Activated B cell treated with CpG ODN at 0.5 μM for 24 hours (primary cell): Measurements from ENCODE around the gene GTF3C1. TPM values are rescaled to one million over a fixed set of nuclear protein-coding genes. Genes with fewer than 3 reads are reported as not detected.
A peak's percentile ranks its signal among the peaks of the same experiment; 100 is the strongest.

Experiments
- ATAC-seq: fragments of 200-7000 bp; cut with Tn5 transposase; one replicate; pipeline ENCODE4 v1.10.0; 2021; ENCODE audit warnings: low read depth, mild to moderate bottlenecking, moderate library complexity
- CTCF ChIA-PET: fragments of 350-600 bp; sonication (Branson Sonifier 250); formaldehyde crosslinking; loops from one replicate; lab custom pipeline; 2021; ENCODE audit warnings: antibody characterized with exemption; lab: Charles Lee
- POLR2A ChIA-PET: fragments of 350-600 bp; sonication (Branson Sonifier 250); formaldehyde crosslinking; loops from one replicate; lab custom pipeline; 2021; ENCODE audit warnings: antibody characterized with exemption; lab: Charles Lee
- DNase-seq: peaks from one replicate; pipeline ENCODE4 v3.0.0; 2022
- H3K27ac Mint-ChIP-seq: one replicate; pipeline ENCODE4 v1.8.0; 2020; ENCODE audit warnings: mixed read lengths
- H3K27me3 Mint-ChIP-seq: one replicate; pipeline ENCODE4 v1.8.0; 2021; ENCODE audit warnings: mixed read lengths
- H3K36me3 Mint-ChIP-seq: one replicate; pipeline ENCODE4 v1.8.0; 2021; ENCODE audit warnings: low read depth, mixed read lengths
- H3K4me1 Mint-ChIP-seq: one replicate; pipeline ENCODE4 v1.8.0; 2021; ENCODE audit warnings: mixed read lengths
- H3K4me3 Mint-ChIP-seq: one replicate; pipeline ENCODE4 v1.8.0; 2020; ENCODE audit warnings: mild to moderate bottlenecking, mixed read lengths
- H3K9me3 Mint-ChIP-seq: one replicate; pipeline ENCODE4 v1.8.0; 2020; ENCODE audit warnings: mixed read lengths
- CTCF ChIP-seq: fragments of 200-600 bp; IDR thresholded peaks from one replicate; pipeline ENCODE4 v1.8.0; 2022; ENCODE audit warnings: antibody characterized with exemption, mild to moderate bottlenecking
- intact Hi-C: fragments of 100-400 bp; cut with micrococcal nuclease; formaldehyde crosslinking; loops from one replicate; pipeline ENCODE4 v1.15.1; 2024
- total RNA-seq: library from RNA; stranded (reverse); gene quantifications from 2 replicates; pipeline ENCODE4 v1.2.3, GENCODE V29; 2022

GTF3C1 gene
- total RNA-seq, 1 donor from 2014 or later: 52.3 TPM

DNA sequence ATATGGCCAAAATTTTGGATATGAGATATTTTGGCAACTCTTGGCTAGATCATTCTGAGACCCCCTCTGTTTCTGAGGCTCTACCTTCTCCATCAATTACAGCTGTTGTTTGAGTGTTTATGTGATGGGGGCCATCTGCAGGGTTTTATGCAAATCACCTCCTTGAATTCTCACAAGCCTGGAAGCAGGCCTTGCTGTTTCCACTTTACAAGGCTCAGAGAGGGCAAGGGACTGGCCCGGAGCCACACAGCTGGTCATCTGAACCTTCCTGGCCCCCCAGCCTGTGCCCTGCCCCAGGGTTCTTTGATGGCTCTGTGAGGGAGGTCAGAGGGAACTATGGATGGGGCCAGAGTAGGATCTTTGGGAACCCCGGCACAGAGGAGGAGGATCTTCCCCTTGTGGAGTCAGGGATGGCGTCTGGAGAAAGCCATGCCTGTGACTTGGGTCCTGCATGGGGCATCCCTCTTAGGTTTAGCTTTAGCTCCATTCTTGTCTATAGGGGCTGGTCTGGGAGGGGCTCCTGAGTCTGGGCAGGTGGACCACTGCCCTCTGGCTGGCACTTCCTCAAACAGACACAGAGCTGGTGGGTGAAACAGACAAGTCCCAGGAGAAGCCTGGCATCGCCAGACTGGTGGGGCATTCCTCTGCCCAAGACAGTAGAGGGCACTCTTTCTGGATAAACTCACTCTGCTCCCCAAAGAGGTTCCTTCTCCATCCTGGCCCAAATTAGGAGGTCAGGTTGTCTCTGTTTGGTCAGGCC is 121.5 kb downstream of the GTF3C1 start:
- CTCF ChIA-PET: interaction anchor here (1.1 to 3.3 kb wide), 9 partner anchors 17 to 193 kb away, joined by 3 to 9 read pairs (median 6); partner anchors contain the start of gene IL21R
- no peak for ATAC-seq
- H3K4me1 Mint-ChIP-seq: peaks cover 92% of the 10 kb centered on the region
- no peak for TF ChIP-seq CTCF
- peak; percentile 18 for DNase-seq
- H3K27ac Mint-ChIP-seq: peak overlapping the region; percentile 59
- H3K27me3 Mint-ChIP-seq: no peaks in the 10 kb centered on the region
- H3K36me3 Mint-ChIP-seq: peaks cover 74% of the 10 kb centered on the region
- POLR2A ChIA-PET: interaction anchor here (0.6 to 11.7 kb wide), 13 partner anchors 9 to 197 kb away, joined by 3 to 360 read pairs (median 12); partner anchors contain the start of gene IL21R
- H3K9me3 Mint-ChIP-seq: peaks cover 3% of the 10 kb centered on the region
- peak overlapping the region; percentile 64 for H3K4me3 Mint-ChIP-seq
- intact Hi-C loops: no loop called here

- Mint-ChIP-seq H3K36me3 (peaks cover 74% of the 10 kb centered on the region), H3K27me3 (no peaks in the 10 kb centered on the region), H3K27ac (peak overlapping the region; percentile 88), H3K4me3 (peak overlapping the region; percentile 65), H3K4me1 (peaks cover 85% of the 10 kb centered on the region), H3K9me3 (peaks cover 3% of the 10 kb centered on the region)
- ChIA-PET CTCF (interaction anchor here (1.1 to 3.3 kb wide), 10 partner anchors 17 to 192 kb away, joined by 3 to 9 read pairs (median 5); partner anchors contain the start of gene IL21R), POLR2A (interaction anchor here (0.6 to 11.7 kb wide), 15 partner anchors 10 to 256 kb away, joined by 3 to 360 read pairs (median 9); partner anchors contain the start of gene IL21R)
- DNase-seq (peak; percentile 10), ATAC-seq (no peak)
- intact Hi-C loops: loop anchor here (2.0 kb wide), 1 partner anchor 53 kb away; no protein-coding TSS in a partner anchor
- TF ChIP-seq CTCF: no peak
These were observed 122.2 kb downstream of the GTF3C1 start for GRCh38 chr16:27427538-27427937.

DNA sequence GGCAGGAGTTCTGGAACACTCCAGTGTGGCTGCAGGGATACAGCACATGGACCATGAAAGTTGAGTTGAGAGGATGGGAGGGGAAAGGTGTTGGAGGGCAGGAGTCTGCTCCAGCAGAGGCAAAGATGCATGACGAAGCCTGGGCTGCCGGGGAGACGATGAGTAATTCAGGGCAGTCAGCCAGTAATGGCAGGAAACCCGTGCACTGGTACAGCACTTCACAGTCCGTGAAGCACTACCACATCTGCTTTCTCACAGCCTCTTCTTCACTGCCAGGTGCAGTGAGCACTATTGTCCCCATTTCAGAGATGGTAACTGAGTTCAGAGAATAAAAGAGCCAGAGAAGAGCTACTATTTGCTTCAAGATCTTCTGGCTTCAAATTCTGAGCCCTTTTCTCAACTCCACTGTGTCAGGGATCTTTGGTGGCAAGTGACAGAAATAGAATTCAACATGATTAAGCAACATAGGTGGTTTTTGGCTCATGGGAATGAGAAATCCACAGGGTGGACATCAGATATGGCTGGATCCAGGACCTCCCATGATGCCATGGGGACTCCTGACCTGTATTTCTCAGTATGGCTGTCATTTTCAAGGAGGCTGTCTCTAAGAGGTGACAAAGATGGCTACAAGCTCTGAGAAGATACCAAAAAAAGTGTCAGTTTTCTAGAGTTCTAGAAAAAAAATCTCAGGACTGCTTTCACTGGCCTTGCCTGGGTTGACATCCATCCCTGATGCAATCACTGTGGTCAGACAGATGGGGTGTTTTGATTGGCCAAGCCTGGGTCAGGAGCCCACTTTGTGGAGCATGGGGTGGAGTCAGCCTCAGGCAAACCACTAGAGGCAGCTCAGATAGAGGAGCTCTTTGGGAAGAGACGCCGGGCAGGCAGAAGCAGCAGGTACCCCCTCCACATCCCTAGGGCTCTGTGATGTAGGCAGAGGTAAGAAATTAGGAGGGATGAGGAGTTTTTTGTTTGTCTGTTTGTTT is 123.0 kb downstream of the GTF3C1 start:
- POLR2A ChIA-PET: interaction anchor here (0.6 to 11.7 kb wide), 15 partner anchors 10 to 255 kb away, joined by 3 to 360 read pairs (median 9); partner anchors contain the start of gene IL21R
- TF ChIP-seq CTCF: no peak
- intact Hi-C loops: loop anchor here (1.0 to 2.0 kb wide), 4 partner anchors 23 to 52 kb away; no protein-coding TSS in a partner anchor
- CTCF ChIA-PET: interaction anchor here (1.2 to 3.3 kb wide), 8 partner anchors 19 to 192 kb away, joined by 3 to 9 read pairs (median 6); partner anchors contain the start of gene IL21R
- Mint-ChIP-seq H3K9me3 (peaks cover 9% of the 10 kb centered on the region), H3K27ac (peak overlapping the region; percentile 88), H3K4me3 (peak overlapping the region; percentile 65), H3K4me1 (peaks cover 83% of the 10 kb centered on the region), H3K27me3 (no peaks in the 10 kb centered on the region), H3K36me3 (peaks cover 75% of the 10 kb centered on the region)
- ATAC-seq (peak; percentile 79), DNase-seq (peak; percentile 62)

DNA sequence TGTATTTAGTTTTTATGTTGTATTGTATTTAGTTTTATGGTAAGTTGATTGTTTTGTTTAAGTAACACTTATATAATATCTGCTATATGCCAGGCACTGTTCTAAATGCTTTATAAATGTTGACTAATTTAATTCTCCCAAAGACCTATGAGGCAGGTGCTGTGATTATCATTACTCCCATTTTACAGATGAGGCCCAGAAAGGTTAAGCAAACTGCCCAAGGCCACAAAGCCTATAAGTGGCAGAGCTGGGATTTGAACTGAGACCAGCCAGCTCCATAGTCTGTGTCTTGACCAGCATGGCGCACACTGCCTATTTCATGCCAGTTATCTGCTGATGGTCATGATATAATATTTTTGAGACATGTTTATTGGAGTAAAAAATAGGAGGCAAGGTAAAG is 123.8 kb downstream of the GTF3C1 start:
- POLR2A ChIA-PET: interaction anchor here (1.0 to 11.7 kb wide), 10 partner anchors 20 to 192 kb away, joined by 3 to 360 read pairs (median 21); partner anchors contain the start of gene IL21R
- CTCF ChIA-PET: interaction anchor here (1.4 to 3.3 kb wide), 5 partner anchors 19 to 247 kb away, joined by 3 to 9 read pairs (median 6); no protein-coding TSS in a partner anchor
- DNase-seq (no peak), ATAC-seq (no peak)
- Mint-ChIP-seq H3K4me3 (peak overlapping the region; percentile 65), H3K27me3 (no peaks in the 10 kb centered on the region), H3K36me3 (peaks cover 75% of the 10 kb centered on the region), H3K27ac (peak overlapping the region; percentile 88), H3K4me1 (peaks cover 75% of the 10 kb centered on the region), H3K9me3 (peaks cover 10% of the 10 kb centered on the region)
- TF ChIP-seq CTCF: no peak
- intact Hi-C loops: loop anchor here (1.0 to 2.0 kb wide), 4 partner anchors 23 to 51 kb away; no protein-coding TSS in a partner anchor
